Activated CD4-positive, CD25-positive, alpha-beta regulatory T cell treated with anti-CD3 and anti-CD28 coated beads, Interleukin-2, amount 50 U/mL, for 72 hours (primary cell): ENCODE measurements around the gene KICS2.
"Not testable (repeated sequence)": the region's sequence is repeated elsewhere in the genome, so short reads cannot be mapped to it uniquely, and the experiment has no call there.

Experiments used
- DNase-seq: peaks from one replicate; pipeline ENCODE4 v3.0.0; 2021

KICS2 gene

GRCh38 chr12:64212119-64212746, 9.9 kb downstream of the KICS2 start:
- no peak for DNase-seq

DNA sequence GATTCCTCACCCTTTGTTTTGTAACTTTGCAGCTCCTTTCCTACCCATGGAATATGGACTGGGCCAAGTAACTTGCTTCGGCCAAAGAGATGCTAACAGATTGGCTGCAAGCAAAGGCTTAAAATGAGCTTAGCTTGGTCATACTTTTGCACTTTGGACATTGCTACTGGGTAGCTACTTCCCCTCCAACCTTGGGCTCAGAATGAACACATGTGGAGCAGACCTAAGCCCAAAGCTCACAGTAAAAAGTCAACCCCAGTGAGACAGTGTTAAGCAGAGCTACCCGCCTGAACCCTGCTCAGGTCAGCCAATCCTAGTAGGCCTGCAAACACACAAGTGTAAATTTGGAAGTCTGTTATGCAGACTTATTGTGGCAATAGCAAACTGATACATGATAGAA, 14.6 kb downstream of the KICS2 start:
- no peak for DNase-seq

DNA sequence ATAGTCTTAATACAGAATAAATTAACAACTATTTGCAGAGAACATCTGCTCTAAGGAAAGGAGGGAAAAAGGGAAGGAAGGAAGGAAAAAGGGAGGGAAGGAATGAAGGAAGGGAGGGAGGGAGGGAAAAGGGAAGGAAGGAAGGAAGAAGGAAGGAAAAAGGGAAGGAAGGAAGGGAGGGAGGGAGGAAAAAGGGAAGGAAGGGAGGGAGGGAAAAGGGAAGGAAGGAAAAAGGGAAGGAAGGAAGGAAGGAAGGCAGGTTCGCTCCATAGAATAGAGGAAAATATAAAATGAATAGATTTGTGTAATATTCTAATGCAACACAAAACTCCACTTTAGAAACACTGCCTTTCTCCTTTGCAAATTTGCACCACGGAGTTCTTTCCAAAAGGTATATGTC, 16.6 kb downstream of the KICS2 start:
- DNase-seq = no peak

- DNase-seq = no peak
Measured at GRCh38 chr12:64203775-64204174, 18.3 kb downstream of the KICS2 start.

DNA sequence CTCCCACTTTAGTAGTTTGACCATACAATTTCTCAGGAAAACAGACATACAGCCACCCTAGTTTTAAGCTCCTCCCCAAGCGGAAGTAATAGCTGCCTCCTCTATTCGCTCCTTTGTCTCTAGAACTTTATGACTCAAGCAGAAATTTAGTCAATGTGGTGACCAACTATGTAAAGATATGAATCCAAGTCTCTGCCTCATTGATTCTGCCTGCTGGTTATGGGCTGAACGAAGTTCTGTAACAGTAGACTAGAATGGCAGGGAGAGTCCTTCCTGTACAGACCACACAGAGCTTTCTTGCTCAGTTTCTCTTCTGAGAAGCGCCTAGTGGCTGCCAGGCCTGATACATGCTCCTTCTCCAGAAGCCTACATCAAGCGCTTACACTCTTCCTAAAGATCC, 19.1 kb downstream of the KICS2 start:
- no peak for DNase-seq

DNA sequence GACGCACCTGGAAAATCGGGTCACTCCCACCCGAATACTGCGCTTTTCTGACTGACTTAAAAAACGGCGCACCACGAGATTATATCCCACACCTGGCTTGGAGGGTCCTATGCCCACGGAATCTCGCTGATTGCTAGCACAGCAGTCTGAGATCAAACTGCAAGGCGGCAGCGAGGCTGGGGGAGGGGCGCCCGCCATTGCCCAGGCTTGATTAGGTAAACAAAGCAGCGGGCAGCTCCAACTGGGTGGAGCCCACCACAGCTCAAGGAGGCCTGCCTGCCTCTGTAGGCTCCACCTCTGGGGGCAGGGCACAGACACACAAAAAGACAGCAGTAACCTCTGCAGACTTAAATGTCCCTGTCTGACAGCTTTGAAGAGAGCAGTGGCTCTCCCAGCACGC, 26.3 kb downstream of the KICS2 start:
- DNase-seq = not testable (repeated sequence)

- no peak for DNase-seq
Measured at GRCh38 chr12:64194333-64195149, 27.6 kb downstream of the KICS2 start.

DNA sequence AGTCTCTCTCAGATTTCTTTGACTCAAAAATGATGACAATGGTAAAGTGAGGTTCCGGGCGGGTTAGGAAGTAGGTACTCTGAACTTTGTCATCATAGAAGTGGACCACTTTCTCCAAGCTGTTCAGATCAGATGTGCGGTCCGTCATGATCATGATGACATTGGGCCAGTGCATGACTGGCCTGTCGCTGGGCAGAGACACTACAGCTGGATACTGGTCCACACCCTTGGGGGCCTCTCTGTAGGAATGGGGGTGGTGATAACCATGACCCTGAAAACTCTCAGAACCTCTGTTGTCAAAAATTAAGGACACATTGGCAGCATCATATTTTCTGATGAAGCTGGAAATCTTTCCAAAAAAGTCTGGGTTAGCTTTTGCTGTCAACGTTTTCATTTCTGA, 28.2 kb downstream of the KICS2 start:
- no peak for DNase-seq

- no peak for DNase-seq
Measured at GRCh38 chr12:64192644-64193444, 29.3 kb downstream of the KICS2 start.

DNA sequence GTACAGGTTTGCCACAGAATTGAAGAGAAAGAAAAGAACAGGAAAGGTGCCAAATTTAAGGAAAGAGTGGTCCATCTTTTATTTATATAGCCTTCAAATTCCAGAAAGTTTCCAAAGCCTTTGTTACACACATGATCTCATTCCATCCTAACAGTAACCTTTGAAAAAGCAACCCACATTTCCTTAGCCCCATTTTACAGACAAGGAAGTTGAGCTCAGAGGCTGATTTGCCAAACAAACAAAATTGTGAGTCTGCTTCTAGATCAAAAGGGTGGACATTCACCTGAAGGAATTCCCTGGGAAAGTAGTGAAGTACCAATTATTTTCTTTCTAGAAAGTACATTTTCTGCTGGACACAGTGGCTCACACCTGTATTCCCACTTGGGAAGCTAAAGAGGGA, 32.0 kb downstream of the KICS2 start:
- DNase-seq = no peak

GRCh38 chr12:64189530-64189929, 32.6 kb downstream of the KICS2 start:
- DNase-seq = no peak

GRCh38 chr12:64187794-64188193, 34.3 kb downstream of the KICS2 start:
- DNase-seq = no peak

DNA sequence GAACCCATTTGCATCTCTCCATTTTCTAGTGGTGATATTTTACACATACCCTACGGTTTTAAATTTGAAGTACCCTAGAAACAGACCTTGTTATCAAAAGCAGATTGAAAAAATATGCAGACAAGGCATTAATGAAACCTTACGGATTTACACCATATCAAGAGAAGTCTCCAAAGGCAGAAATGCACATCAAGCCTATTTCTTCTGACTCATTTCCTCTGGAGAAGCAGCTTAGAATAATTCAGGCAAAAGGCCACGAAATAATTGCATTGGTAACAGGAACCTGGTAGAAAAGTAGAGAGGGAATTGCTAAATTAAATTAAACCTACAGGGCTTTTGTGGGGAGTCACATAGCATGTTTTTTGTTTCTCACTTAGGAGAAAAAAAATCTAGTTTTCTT, 34.7 kb downstream of the KICS2 start:
- no peak for DNase-seq

- no peak for DNase-seq
Measured at GRCh38 chr12:64186789-64187188, 35.3 kb downstream of the KICS2 start.

DNA sequence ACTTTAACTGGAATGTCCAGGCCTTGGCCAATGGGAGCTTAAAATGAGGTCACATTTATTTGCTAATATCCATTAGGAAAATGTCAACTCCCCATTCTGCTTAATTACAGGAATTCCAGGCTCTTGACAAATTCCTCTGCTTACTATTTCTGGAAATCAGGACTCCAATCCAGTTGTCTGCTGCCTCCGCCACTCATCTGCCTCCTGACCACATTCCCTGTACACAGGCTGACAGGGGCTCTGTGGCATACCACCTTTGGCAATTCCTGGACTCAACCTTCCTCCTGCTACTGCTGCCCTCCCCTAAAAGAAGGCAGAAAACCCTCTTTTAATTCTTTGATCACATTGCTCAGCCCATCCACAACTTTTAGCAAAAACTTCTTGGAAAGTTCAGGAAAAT, 37.9 kb downstream of the KICS2 start:
- no peak for DNase-seq

GRCh38 chr12:64181430-64182291, 40.4 kb downstream of the KICS2 start:
- DNase-seq = no peak

DNA sequence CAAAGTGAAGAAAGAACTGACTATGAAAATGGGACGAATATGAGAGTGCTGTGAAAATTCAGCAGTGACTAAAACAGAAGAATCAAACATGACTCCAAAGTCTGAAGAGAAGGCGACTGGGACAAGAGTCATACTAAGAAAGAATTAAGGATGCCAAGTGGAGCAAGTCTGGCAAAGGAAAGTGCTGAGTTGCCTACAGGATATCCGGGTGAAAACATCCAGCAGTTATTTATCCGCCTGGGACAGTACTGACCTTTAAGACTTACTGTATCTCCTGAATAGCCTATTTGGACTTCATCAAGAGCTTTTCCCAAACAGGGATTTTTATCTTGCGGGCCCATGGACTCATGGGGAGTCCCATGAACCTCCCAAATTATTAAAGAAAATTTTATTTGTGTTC, 41.1 kb downstream of the KICS2 start:
- no peak for DNase-seq

- DNase-seq = no peak
Measured at GRCh38 chr12:64178122-64178521, 44.0 kb downstream of the KICS2 start.

- DNase-seq = no peak
Measured at GRCh38 chr12:64177001-64177400, 45.1 kb downstream of the KICS2 start.

- DNase-seq = no peak
Measured at GRCh38 chr12:64175254-64175945, 46.7 kb downstream of the KICS2 start.

- no peak for DNase-seq
Measured at GRCh38 chr12:64173456-64173855, 48.6 kb downstream of the KICS2 start.
